Gastrocnemius medialis (tissue), 4 donors: ENCODE measurements around the gene HSPA4. TPM values are rescaled to one million over a fixed set of nuclear protein-coding genes. Genes with fewer than 3 reads are reported as not detected.

Experiments
- ATAC-seq, 2 donors: fragments of 150-250 bp; one replicate each; pipeline ENCODE4 v1.9.1; 2016
- DNase-seq, 2 donors: peaks; one replicate each; pipeline ENCODE4 v3.0.0-alpha.2; 2019
- H3K27ac ChIP-seq, 4 donors: fragments of 200-600 bp; sonication (generic); 1 replicate in 1 of 4; 2 replicates in 3 of 4; pipeline ENCODE4 v1.5.1; 2016 to 2018; ENCODE audit warnings: mild to moderate bottlenecking in 2 of 4, moderate library complexity in 1 of 4
- H3K27me3 ChIP-seq, 3 donors: fragments of 200-600 bp; sonication (generic) in 2 of 3; 1 replicate in 1 of 3; 2 replicates in 2 of 3; pipeline versions ENCODE4 v1.5.1 to v1.6.0; 2016 to 2019; ENCODE audit warnings: mild to moderate bottlenecking in 1 of 3, moderate library complexity in 1 of 3
- H3K36me3 ChIP-seq, 2 donors: fragments of 200-600 bp; sonication (generic) in 1 of 2; one replicate each; pipeline ENCODE4 v1.5.1; 2017 to 2018
- H3K4me1 ChIP-seq, 2 donors: fragments of 200-600 bp; sonication (generic) in 1 of 2; one replicate each; pipeline ENCODE4 v1.5.1; 2016 to 2017; ENCODE audit warnings: mild to moderate bottlenecking in 2 of 2
- H3K4me3 ChIP-seq, 4 donors: fragments of 200-600 bp; sonication (generic) in 3 of 4; 1 replicate in 1 of 4; 2 replicates in 3 of 4; pipeline ENCODE4 v1.5.1; 2016 to 2019; ENCODE audit warnings: mild to moderate bottlenecking in 2 of 4
- H3K9me3 ChIP-seq, 3 donors: fragments of 200-600 bp; sonication (generic) in 2 of 3; 1 replicate in 1 of 3; 2 replicates in 2 of 3; pipeline ENCODE4 v1.5.1; 2016 to 2019
- POLR2A ChIP-seq, 2 donors: fragments of 450-650 bp; IDR thresholded peaks; one replicate each; pipeline ENCODE4 v1.6.1; 2017; ENCODE audit warnings: antibody characterized with exemption in 2 of 2, mild to moderate bottlenecking in 2 of 2, moderate library complexity in 2 of 2
- in situ Hi-C, 4 donors: fragments of 200-750 bp; cut with MboI; loops; one replicate each; pipeline versions ENCODE4 v1.15.0 to v1.8.0; 2017; ENCODE audit warnings: low sequenced_read_pairs in 4 of 4
- intact Hi-C: fragments of 100-400 bp; cut with DNase I; formaldehyde crosslinking; loops from one replicate; pipeline ENCODE4 v1.15.1; 2023; ENCODE audit warnings: low total_unique reads
- total RNA-seq, 4 donors: library from RNA; depleted of rRNA; stranded (reverse); fragments of >200 nt; gene quantifications; one replicate each; pipeline versions ENCODE4 v1.1.0 to v1.2.3, GENCODE V29; 2016
- TF ChIP-seq, protein P1 (sequence below), 5 experiments: fragments of 450-650 bp in 3 of 5; fragments of 200-600 bp in 2 of 5; sonication (generic) in 2 of 5; IDR thresholded peaks in 4 of 5; conservative IDR thresholded peaks in 1 of 5; 1 replicate in 4 of 5; 2 replicates in 1 of 5; pipeline ENCODE4 v1.5.1; 2016 to 2019; ENCODE audit warnings: antibody characterized with exemption in 5 of 5, mild to moderate bottlenecking in 3 of 5, moderate library complexity in 3 of 5

HSPA4 gene
- total RNA-seq, 4 donors from 2014 or later = 62.6 to 96.4 (median 74.1) TPM

DNA sequence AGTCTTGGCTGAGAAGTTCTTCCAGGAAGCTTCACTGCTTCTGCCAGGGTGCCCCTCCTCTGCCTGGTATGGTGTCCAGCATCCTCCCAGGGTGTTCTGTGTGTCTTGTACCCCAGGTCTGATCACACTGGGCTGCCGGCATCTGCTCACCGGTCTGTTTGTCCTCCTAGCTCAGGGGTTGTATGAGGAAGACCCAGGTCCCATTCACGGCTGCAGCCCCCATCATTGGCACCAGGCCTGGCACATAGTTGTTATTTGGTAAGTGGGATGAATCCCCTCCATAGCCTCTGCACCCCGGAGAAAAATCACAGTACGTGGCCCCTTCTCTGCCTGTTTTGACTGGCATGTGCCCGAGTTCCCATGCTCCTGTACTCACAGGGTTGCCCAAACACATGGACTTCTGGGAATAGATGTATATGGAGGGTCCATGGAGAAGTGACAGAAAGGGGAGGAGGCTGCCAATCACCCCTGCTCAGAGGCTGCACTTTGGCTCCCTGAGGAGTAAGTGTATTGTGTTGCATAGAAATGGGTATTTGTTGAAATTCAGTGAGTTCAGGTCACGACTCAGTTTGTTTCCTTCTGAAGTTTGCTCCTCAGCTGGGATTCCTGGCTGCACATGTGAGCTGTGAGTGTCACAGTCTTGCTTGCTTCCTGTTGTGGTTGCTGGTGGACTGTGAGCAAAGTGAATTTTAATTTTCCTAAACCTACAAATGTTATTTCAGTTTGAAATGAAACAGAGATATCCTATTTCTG lies 96.2 kb downstream of the HSPA4 start:
- in situ Hi-C loops (no loop called here), intact Hi-C loops (no loop called here)
- DNase-seq = no peak
- no peaks in the 10 kb centered on the region for H3K9me3 ChIP-seq
- no peaks in the 10 kb centered on the region for H3K4me1 ChIP-seq
- no peaks in the 10 kb centered on the region for H3K36me3 ChIP-seq
- H3K27me3 ChIP-seq = no peaks in the 10 kb centered on the region
- TF ChIP-seq, protein P1, sequence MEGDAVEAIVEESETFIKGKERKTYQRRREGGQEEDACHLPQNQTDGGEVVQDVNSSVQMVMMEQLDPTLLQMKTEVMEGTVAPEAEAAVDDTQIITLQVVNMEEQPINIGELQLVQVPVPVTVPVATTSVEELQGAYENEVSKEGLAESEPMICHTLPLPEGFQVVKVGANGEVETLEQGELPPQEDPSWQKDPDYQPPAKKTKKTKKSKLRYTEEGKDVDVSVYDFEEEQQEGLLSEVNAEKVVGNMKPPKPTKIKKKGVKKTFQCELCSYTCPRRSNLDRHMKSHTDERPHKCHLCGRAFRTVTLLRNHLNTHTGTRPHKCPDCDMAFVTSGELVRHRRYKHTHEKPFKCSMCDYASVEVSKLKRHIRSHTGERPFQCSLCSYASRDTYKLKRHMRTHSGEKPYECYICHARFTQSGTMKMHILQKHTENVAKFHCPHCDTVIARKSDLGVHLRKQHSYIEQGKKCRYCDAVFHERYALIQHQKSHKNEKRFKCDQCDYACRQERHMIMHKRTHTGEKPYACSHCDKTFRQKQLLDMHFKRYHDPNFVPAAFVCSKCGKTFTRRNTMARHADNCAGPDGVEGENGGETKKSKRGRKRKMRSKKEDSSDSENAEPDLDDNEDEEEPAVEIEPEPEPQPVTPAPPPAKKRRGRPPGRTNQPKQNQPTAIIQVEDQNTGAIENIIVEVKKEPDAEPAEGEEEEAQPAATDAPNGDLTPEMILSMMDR (IDR thresholded peaks at IDR 0.05 in 4 of 5, conservative IDR thresholded peaks at IDR 0.05 in 1 of 5) = no peak
- TF ChIP-seq POLR2A (IDR thresholded peaks at IDR 0.05) = no peak
- H3K4me3 ChIP-seq = no peak overlapping the region
- H3K27ac ChIP-seq = no peak overlapping the region
- ATAC-seq = no peak

DNA sequence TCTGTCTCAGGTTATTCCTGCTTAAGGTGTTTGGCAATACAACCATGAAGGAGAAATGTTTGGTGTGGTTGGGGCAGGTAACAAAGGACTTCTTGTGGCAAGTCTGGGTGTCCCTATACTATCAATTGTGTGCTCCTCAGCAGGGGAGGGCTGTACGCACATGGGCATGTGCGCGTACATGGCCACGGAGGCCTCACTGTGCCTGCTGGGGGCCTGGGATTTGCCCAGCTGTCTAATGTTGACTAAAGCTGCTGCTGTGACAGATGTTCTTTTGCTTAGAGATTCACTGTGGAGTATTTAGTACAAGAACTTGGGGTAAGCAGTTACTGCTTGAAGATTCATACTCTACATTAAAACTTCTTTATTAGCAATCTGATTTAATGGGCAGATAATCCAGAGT lies 97.5 kb downstream of the HSPA4 start:
- in situ Hi-C loops = no loop called here
- H3K27me3 ChIP-seq = no peaks in the 10 kb centered on the region
- H3K4me1 ChIP-seq = no peaks in the 10 kb centered on the region
- no peak overlapping the region for H3K4me3 ChIP-seq
- ATAC-seq (no peak), DNase-seq (no peak)
- H3K9me3 ChIP-seq = no peaks in the 10 kb centered on the region
- no peaks in the 10 kb centered on the region for H3K36me3 ChIP-seq
- no peak overlapping the region for H3K27ac ChIP-seq
- no peak for TF ChIP-seq POLR2A (IDR thresholded peaks at IDR 0.05)
- TF ChIP-seq, protein P1 (IDR thresholded peaks at IDR 0.05 in 4 of 5, conservative IDR thresholded peaks at IDR 0.05 in 1 of 5) = no peak
- intact Hi-C loops = no loop called here

DNA sequence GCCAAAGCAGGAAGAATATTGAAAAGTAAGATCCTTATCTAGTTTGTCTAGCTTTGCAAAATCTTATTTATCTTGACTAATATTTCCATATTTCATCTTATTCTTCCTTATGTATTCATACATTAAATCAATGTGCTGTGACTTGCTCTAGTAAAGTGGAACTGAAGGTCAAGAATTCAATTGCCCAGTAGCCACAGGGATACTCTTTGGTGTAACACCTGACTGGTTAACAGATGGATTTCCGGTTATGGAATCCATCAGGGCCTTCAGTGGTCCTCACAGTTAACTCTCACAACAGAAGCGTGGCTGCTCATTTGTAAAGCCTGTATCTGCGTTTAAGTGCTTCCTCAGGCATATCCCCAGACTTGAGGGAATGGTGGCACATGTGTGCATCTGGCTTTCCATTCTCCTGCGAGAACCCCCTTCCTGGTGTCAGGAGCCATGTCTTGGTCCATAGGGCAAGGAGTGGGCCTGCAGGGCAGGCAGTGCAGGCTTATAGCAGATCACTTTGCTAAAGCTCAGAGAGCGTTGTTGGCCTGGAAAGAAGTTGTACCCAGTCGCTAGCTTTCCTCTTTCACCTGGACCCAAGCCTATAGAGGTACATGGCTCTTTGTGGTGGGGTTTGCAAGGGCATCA lies 99.2 kb downstream of the HSPA4 start:
- ATAC-seq = no peak
- Histone ChIP-seq H3K27me3 (no peaks in the 10 kb centered on the region), H3K27ac (no peak overlapping the region), H3K4me1 (no peaks in the 10 kb centered on the region), H3K9me3 (no peaks in the 10 kb centered on the region), H3K36me3 (no peaks in the 10 kb centered on the region), H3K4me3 (no peak overlapping the region)
- DNase-seq = no peak
- in situ Hi-C loops (no loop called here), intact Hi-C loops (no loop called here)
- TF ChIP-seq, protein P1 (IDR thresholded peaks at IDR 0.05 in 4 of 5, conservative IDR thresholded peaks at IDR 0.05 in 1 of 5) = no peak
- TF ChIP-seq POLR2A (IDR thresholded peaks at IDR 0.05) = no peak

DNA sequence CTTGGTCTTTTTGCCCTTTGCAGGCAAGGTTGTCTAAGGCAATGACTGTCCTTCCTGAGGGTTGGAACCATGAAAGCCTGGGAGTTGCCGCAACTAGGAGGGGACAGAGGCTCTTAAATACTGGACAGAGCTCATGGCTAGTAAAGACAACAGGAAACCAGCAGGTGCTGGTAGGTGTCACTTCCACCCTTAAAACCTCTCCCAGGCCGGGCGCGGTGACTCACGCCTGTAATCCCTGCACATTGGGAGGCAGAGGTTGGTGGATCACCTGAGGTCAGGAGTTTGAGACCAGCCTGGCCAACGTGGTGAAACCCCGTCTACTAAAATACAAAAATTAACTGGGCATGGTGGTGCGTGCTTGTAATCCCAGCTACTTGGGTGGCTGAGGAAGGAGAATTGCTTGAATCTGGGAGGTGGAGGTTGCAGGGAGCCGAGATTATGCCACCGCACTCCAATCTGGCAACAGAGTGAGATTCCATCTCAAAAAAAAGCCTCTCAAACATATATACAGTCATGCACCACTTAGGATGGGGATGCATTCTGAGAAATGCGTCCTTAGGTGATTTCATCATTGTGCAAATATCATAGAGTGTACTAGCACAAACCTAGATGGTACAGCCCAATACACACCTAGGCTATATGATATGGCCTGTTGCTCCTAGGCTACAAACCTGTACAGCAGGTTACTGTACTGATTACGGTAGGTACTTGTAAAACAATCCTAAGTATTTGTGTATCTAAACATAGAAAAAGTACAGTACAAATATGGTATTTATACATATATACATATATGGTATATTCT lies 102.7 kb downstream of the HSPA4 start:
- intact Hi-C loops (no loop called here), in situ Hi-C loops (no loop called here)
- no peaks in the 10 kb centered on the region for H3K36me3 ChIP-seq
- H3K4me3 ChIP-seq = no peak overlapping the region
- TF ChIP-seq POLR2A (IDR thresholded peaks at IDR 0.05) = no peak
- TF ChIP-seq, protein P1 (IDR thresholded peaks at IDR 0.05 in 4 of 5, conservative IDR thresholded peaks at IDR 0.05 in 1 of 5) = no peak
- ATAC-seq (no peak), DNase-seq (no peak)
- no peak overlapping the region for H3K27ac ChIP-seq
- no peaks in the 10 kb centered on the region for H3K9me3 ChIP-seq
- no peaks in the 10 kb centered on the region for H3K27me3 ChIP-seq
- H3K4me1 ChIP-seq = no peaks in the 10 kb centered on the region
